Mesothelial cell of epicardium (in vitro differentiated cells): ENCODE results near the gene RABL3. TPM values are rescaled to one million over a fixed set of nuclear protein-coding genes. Genes with fewer than 3 reads are reported as not detected.

Experiments
- DNase-seq, 2 experiments: peaks; one replicate each; pipeline ENCODE4 v3.0.0; 2021; ENCODE audit warnings: low spot score in 2 of 2; ENCODE audit not compliant: unreplicated experiment in 2 of 2
- H3K27ac Mint-ChIP-seq: 2 replicates; pipeline ENCODE4 v1.8.0; 2021; ENCODE audit warnings: mixed read lengths
- H3K27me3 Mint-ChIP-seq: 2 replicates; pipeline ENCODE4 v1.8.0; 2021; ENCODE audit warnings: low read depth, mixed read lengths
- H3K36me3 Mint-ChIP-seq: 2 replicates; pipeline ENCODE4 v1.8.0; 2021; ENCODE audit warnings: mixed read lengths
- H3K4me1 Mint-ChIP-seq: 2 replicates; pipeline ENCODE4 v1.8.0; 2021; ENCODE audit warnings: mixed read lengths
- H3K4me3 Mint-ChIP-seq: 2 replicates; pipeline ENCODE4 v1.8.0; 2021; ENCODE audit warnings: mild to moderate bottlenecking, moderate library complexity, mixed read lengths
- H3K9me3 Mint-ChIP-seq: 2 replicates; pipeline ENCODE4 v1.8.0; 2021; ENCODE audit warnings: mixed read lengths
- total RNA-seq: library from RNA; stranded (reverse); gene quantifications from 3 replicates; pipeline ENCODE4 v1.2.1, GENCODE V29; 2021
- TF ChIP-seq, protein P1 (sequence below): fragments of 200-600 bp; sonication (generic); IDR thresholded peaks from one replicate; pipeline ENCODE4 v1.5.0; 2021; ENCODE audit warnings: antibody characterized with exemption; ENCODE audit not compliant: unreplicated experiment

RABL3 gene
- total RNA-seq, 1 donor from 2014 or later, result 19.1 TPM

DNA sequence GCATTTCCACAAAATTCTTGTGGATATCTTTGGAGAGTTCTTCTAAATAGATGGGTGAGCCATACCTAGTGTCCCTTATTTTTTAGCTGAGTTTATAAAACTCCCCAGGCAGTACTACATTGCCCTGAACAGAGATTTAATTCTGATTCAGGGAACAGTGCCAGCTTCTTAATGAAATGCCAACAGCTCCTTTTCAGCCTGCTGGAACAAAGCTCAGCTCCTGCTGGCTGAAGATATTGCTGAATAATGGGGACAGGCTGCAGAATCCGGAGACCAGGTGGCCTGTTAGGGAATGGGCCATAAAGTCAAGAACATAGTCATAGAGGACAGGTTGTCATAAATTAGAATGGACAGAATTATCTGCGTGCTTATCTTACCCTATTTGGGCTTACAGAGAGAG lies 69.2 kb downstream of the RABL3 start:
- Mint-ChIP-seq H3K9me3 (peaks cover 4% of the 10 kb centered on the region), H3K4me3 (no peak overlapping the region), H3K27ac (no peak overlapping the region), H3K36me3 (peaks cover 1% of the 10 kb centered on the region), H3K27me3 (peaks cover 1% of the 10 kb centered on the region), H3K4me1 (no peaks in the 10 kb centered on the region)
- DNase-seq, result no peak
- TF ChIP-seq, protein P1, sequence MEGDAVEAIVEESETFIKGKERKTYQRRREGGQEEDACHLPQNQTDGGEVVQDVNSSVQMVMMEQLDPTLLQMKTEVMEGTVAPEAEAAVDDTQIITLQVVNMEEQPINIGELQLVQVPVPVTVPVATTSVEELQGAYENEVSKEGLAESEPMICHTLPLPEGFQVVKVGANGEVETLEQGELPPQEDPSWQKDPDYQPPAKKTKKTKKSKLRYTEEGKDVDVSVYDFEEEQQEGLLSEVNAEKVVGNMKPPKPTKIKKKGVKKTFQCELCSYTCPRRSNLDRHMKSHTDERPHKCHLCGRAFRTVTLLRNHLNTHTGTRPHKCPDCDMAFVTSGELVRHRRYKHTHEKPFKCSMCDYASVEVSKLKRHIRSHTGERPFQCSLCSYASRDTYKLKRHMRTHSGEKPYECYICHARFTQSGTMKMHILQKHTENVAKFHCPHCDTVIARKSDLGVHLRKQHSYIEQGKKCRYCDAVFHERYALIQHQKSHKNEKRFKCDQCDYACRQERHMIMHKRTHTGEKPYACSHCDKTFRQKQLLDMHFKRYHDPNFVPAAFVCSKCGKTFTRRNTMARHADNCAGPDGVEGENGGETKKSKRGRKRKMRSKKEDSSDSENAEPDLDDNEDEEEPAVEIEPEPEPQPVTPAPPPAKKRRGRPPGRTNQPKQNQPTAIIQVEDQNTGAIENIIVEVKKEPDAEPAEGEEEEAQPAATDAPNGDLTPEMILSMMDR, result no peak

DNA sequence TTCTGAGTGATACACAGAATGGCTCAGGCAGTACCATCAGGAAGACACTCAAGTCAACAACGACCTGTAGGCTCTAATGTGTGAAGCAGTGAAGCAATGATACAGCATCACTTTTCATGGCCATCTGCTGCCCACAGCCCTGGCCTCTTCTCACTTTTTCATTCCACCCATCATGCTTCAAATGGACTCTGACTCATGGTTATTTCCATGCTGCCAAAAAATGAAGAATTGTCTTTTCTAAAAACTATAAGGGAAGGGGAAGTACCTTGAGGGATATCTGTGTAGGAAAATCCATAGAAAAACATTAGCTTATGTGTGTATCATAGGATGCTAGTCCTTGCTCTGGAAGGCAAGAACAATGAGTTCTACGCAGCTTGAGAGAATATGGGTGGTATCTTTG lies 71.7 kb downstream of the RABL3 start:
- Mint-ChIP-seq H3K27ac (no peak overlapping the region), H3K4me3 (no peak overlapping the region), H3K4me1 (no peaks in the 10 kb centered on the region), H3K9me3 (no peaks in the 10 kb centered on the region), H3K27me3 (peaks cover 6% of the 10 kb centered on the region), H3K36me3 (no peaks in the 10 kb centered on the region)
- DNase-seq, result no peak
- TF ChIP-seq, protein P1, result no peak

DNA sequence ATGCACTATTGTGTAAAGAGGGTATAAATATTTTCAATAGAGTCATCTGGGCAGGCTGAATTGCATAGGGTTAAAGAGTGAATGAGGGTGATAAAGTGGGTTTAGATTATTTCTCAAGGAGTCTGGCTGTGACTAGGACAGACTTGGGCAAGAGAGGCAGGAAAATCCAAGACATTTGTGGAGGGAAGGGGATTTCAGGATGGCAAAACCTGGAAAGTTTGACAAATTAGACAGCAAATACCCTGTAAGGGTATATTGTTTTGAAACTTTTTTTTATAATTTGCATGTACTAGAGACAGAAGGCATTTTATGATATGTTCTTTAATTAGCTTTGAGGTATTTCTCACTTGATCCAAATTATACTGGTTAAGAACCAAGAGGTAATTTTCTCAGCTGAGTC lies 77.4 kb downstream of the RABL3 start:
- Mint-ChIP-seq H3K27me3 (peaks cover 25% of the 10 kb centered on the region), H3K9me3 (no peaks in the 10 kb centered on the region), H3K4me3 (no peak overlapping the region), H3K27ac (no peak overlapping the region), H3K4me1 (no peaks in the 10 kb centered on the region), H3K36me3 (no peaks in the 10 kb centered on the region)
- no peak for DNase-seq
- TF ChIP-seq, protein P1, result no peak

DNA sequence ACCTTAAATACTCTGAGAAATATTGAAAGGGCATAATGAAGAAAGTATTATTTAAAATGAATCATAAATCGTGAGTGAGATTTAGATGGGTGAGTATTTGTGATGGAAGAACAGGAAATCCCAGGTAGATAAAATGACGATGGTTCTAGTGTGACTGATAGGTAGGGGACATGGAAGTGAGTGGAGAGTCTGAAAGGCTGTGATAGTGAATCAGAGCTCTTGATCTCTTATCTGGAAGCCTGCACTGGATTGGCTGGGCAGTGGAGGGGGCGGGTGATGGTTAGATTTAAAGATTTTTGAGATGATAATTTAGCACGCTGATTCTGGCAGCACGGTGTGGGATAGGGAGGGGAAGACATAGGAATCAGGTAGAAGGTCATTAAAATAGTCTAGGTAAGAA lies 80.4 kb downstream of the RABL3 start:
- DNase-seq, result no peak
- H3K27ac Mint-ChIP-seq, result no peak overlapping the region

DNA sequence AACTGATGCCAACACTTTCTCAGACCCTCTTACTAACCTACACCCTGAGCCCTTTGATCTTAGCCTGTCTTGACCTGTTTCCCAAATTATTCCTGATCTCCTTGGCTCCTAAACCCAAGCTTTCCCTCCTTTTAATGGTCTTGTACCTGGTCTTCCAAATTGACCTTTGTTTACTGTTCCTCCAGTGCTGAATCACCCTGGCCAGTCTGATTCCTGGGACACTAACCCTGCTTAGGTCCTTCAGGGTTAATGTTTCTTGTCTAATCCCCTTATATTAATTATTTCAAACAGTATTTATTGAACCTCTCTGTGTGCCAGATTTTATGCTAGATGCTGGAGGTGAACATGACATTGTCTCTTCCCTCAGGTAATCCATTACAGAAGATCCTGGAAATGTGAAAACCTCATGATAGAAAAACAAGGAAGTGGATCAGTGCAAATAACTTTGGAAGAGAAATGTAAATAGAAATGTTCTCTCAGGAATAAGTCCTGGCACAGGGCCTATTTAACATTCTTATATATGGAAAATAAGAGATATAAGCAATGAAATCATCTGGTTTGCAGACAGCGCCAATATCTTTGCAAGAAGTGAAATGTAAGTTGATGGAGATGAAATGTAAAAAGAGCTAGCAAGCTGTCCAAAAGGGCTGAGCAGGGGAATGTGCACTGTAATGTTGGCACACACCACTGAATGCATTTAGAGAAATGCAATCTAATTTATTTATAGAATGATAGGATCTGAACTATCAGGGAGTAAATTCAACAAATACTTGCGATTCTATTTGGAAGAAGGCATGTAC lies 81.0 kb downstream of the RABL3 start:
- no peak for DNase-seq
- no peak overlapping the region for H3K4me3 Mint-ChIP-seq
- no peak overlapping the region for H3K27ac Mint-ChIP-seq
- peaks cover 6% of the 10 kb centered on the region for H3K9me3 Mint-ChIP-seq
- TF ChIP-seq, protein P1, result no peak
- H3K27me3 Mint-ChIP-seq, result peaks cover 25% of the 10 kb centered on the region
- no peaks in the 10 kb centered on the region for H3K4me1 Mint-ChIP-seq
- no peaks in the 10 kb centered on the region for H3K36me3 Mint-ChIP-seq

More for the DNA sequence above, 80.4 kb downstream of the RABL3 start:
- H3K36me3 Mint-ChIP-seq, result no peaks in the 10 kb centered on the region
- no peak overlapping the region for H3K4me3 Mint-ChIP-seq
- H3K27me3 Mint-ChIP-seq, result peaks cover 25% of the 10 kb centered on the region
- H3K9me3 Mint-ChIP-seq, result peaks cover 6% of the 10 kb centered on the region
- TF ChIP-seq, protein P1, result no peak
- no peaks in the 10 kb centered on the region for H3K4me1 Mint-ChIP-seq
